ENCODE data around the gene RARS2. TPM values are rescaled to one million over a fixed set of nuclear protein-coding genes. Genes with fewer than 3 reads are reported as not detected.

RARS2 gene, protein sequence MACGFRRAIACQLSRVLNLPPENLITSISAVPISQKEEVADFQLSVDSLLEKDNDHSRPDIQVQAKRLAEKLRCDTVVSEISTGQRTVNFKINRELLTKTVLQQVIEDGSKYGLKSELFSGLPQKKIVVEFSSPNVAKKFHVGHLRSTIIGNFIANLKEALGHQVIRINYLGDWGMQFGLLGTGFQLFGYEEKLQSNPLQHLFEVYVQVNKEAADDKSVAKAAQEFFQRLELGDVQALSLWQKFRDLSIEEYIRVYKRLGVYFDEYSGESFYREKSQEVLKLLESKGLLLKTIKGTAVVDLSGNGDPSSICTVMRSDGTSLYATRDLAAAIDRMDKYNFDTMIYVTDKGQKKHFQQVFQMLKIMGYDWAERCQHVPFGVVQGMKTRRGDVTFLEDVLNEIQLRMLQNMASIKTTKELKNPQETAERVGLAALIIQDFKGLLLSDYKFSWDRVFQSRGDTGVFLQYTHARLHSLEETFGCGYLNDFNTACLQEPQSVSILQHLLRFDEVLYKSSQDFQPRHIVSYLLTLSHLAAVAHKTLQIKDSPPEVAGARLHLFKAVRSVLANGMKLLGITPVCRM
- polyA plus RNA-seq (2013, experiment 1 of 2), result 52.5 TPM
- polyA plus RNA-seq (2013, experiment 2 of 2), result 59.1 TPM

DNA sequence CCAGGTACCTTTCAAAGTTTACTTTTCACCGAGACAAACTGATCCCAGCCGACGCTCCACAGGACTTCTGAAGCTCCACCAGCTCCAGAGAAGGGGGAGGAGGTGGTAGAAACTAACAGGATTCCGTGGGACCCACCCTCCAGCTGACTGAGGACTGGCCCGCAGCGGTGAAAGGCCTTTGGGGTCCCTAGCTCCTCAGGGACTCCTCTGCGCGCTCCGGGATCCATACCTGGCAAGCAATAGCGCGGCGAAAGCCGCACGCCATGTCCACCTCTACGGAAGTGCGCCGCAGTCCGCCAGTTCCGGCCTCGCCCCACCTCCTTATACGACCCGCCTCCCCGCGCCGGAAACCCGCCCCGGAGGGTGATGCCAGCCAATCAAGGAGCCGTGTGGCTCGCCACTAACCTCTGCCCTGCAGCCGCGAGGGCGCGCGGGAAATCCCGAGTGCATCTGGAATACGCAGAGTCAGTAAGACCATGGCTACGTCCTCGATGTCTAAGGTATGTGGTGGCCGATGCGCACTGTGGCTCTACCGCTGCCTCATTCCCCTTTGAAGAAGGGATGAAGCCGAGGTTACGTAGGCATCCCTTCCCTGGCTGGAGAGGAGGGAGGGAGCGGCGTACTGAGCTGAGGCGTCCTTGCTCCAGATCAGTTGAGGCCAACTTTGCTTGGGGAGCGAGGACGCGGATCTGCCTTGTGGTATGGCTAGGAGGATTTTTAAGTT is at the start of gene RARS2, which contains the start of gene ORC3:
Gene RARS2, minus strand, starts transcription at position 295 of the 724 bp plus-strand sequence. Its CDS starts 30 bp downstream, at position 265.
Gene ORC3, plus strand, starts transcription at position 443 of the 724 bp plus-strand sequence. Its CDS starts 34 bp downstream, at position 477.
- Histone ChIP-seq H3K36me3 (ENCODE audit: control insufficient read depth, insufficient read depth, low read length) (peaks cover 52% of the 10 kb centered on the region), H3K4me3 (ENCODE audit: extremely low read depth, insufficient read depth, low read length, poor library complexity, severe bottlenecking) (peak within 1 kb of the TSS; percentile 86), H3K9me3 (ENCODE audit: control insufficient read depth, low read length) (no peaks in the 10 kb centered on the region), H3K27ac (ENCODE audit: low read depth, low read length, severe bottlenecking) (peak within 1 kb of the TSS; percentile 73), H3K4me1 (ENCODE audit: control insufficient read depth, insufficient read depth, low read length, poor library complexity, severe bottlenecking) (peaks cover 9% of the 10 kb centered on the region)
- 1% methylated on average over 33 to 39 of the region's 49 CpGs for WGBS, 2 experiments (ENCODE audit: insufficient coverage in 2 of 2)

GRCh38 chr6:87639373-87639772 is 49.6 kb upstream of the RARS2 start:
- 93 to 100% methylated on average over 3 of the region's 4 CpGs for WGBS, 2 experiments (ENCODE audit: insufficient coverage in 2 of 2)
- Histone ChIP-seq H3K4me1 (ENCODE audit: control insufficient read depth, insufficient read depth, low read length, poor library complexity, severe bottlenecking) (no peaks in the 10 kb centered on the region), H3K27ac (ENCODE audit: low read depth, low read length, severe bottlenecking) (no peak overlapping the region), H3K9me3 (ENCODE audit: control insufficient read depth, low read length) (no peaks in the 10 kb centered on the region), H3K36me3 (ENCODE audit: control insufficient read depth, insufficient read depth, low read length) (peaks cover 48% of the 10 kb centered on the region), H3K4me3 (ENCODE audit: extremely low read depth, insufficient read depth, low read length, poor library complexity, severe bottlenecking) (no peak overlapping the region)

- H3K27ac ChIP-seq (ENCODE audit: low read depth, low read length, severe bottlenecking), result no peak overlapping the region
- H3K4me3 ChIP-seq (ENCODE audit: extremely low read depth, insufficient read depth, low read length, poor library complexity, severe bottlenecking), result no peak overlapping the region
- no CpG with 5 or more reads among the region's 1 CpG for WGBS, 2 experiments (ENCODE audit: insufficient coverage in 2 of 2)
- no peaks in the 10 kb centered on the region for H3K9me3 ChIP-seq (ENCODE audit: control insufficient read depth, low read length)
- peaks cover 51% of the 10 kb centered on the region for H3K36me3 ChIP-seq (ENCODE audit: control insufficient read depth, insufficient read depth, low read length)
- no peaks in the 10 kb centered on the region for H3K4me1 ChIP-seq (ENCODE audit: control insufficient read depth, insufficient read depth, low read length, poor library complexity, severe bottlenecking)
These were observed 47.3 kb upstream of the RARS2 start for GRCh38 chr6:87637106-87637505.

DNA sequence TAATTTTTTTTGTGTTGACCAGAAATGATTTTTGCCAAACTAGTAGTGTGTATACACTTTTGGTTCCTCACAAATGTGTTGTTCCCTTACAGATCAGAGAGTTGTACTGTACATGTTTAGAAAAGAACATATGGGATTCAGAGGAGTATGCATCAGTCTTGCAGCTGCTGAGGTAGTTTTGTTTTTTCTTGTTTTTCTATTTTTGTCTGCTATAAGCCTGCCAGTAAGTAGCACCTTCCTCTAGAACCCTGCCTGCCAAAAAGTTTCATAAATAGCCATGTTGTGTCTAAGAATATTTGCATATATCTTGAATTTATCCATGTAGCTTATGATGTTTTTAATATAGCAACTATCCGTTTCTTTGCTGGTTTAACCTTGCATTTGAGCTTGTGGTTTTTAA is 46.5 kb upstream of the RARS2 start:
- Histone ChIP-seq H3K36me3 (ENCODE audit: control insufficient read depth, insufficient read depth, low read length) (peaks cover 53% of the 10 kb centered on the region), H3K4me3 (ENCODE audit: extremely low read depth, insufficient read depth, low read length, poor library complexity, severe bottlenecking) (no peak overlapping the region)
- no CpG with 5 or more reads among the region's 1 CpG for WGBS, 2 experiments (ENCODE audit: insufficient coverage in 2 of 2)

GRCh38 chr6:87633851-87634250 is 44.1 kb upstream of the RARS2 start:
- Histone ChIP-seq H3K9me3 (ENCODE audit: control insufficient read depth, low read length) (no peaks in the 10 kb centered on the region), H3K4me3 (ENCODE audit: extremely low read depth, insufficient read depth, low read length, poor library complexity, severe bottlenecking) (no peak overlapping the region), H3K36me3 (ENCODE audit: control insufficient read depth, insufficient read depth, low read length) (peaks cover 44% of the 10 kb centered on the region), H3K27ac (ENCODE audit: low read depth, low read length, severe bottlenecking) (no peak overlapping the region), H3K4me1 (ENCODE audit: control insufficient read depth, insufficient read depth, low read length, poor library complexity, severe bottlenecking) (no peaks in the 10 kb centered on the region)
- WGBS, 2 experiments (ENCODE audit: insufficient coverage in 2 of 2), result no CpG with 5 or more reads among the region's 3 CpGs

More for the DNA sequence above, 46.5 kb upstream of the RARS2 start:
- Histone ChIP-seq H3K4me1 (ENCODE audit: control insufficient read depth, insufficient read depth, low read length, poor library complexity, severe bottlenecking) (no peaks in the 10 kb centered on the region), H3K27ac (ENCODE audit: low read depth, low read length, severe bottlenecking) (no peak overlapping the region), H3K9me3 (ENCODE audit: control insufficient read depth, low read length) (no peaks in the 10 kb centered on the region)

DNA sequence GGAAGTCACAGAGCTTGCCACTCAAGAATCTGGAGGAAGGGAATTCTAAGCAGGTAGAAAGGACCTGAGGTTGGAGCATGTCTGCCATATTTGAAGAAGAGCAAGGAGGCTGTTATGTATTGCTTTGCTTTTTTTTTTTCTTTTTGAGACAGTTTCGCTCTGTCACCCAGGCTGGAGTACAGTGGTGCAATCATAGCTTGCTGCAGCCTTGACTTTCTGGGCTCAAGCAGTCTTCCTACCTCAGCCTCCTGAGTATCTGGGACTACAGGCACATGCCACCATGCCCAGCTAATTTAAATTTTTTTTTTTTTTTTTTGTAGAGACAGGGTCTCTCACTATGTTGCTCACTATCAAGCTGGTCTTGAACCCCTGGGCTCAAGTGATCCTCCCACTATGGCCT is 41.0 kb upstream of the RARS2 start:
- Histone ChIP-seq H3K4me1 (ENCODE audit: control insufficient read depth, insufficient read depth, low read length, poor library complexity, severe bottlenecking) (no peaks in the 10 kb centered on the region), H3K9me3 (ENCODE audit: control insufficient read depth, low read length) (no peaks in the 10 kb centered on the region), H3K4me3 (ENCODE audit: extremely low read depth, insufficient read depth, low read length, poor library complexity, severe bottlenecking) (no peak overlapping the region), H3K36me3 (ENCODE audit: control insufficient read depth, insufficient read depth, low read length) (peaks cover 31% of the 10 kb centered on the region), H3K27ac (ENCODE audit: low read depth, low read length, severe bottlenecking) (no peak overlapping the region)
- WGBS, 2 experiments (ENCODE audit: insufficient coverage in 2 of 2), result 100% methylated on average over 1 of the region's 1 CpG; no CpG with 5 or more reads in 1 of the 2 experiments

DNA sequence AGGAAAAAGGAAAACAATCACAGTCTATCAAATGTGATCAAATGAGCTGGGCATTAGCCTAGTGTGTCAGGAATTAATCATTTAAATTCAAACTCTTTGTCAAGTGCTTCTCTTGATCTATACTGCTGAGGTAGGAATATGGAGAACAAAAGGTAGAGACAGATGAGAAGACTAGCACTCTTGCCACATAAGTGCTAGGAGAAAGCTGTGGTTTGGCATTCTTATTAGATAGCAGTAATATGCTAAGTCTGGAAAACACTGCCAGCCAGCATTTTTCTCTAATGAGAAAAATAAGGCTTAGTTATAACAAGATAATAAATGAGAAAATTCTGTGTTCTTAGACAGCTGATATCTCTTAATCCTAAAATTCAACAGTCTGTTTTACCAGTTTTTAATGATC is 39.1 kb upstream of the RARS2 start:
- no peaks in the 10 kb centered on the region for H3K4me1 ChIP-seq (ENCODE audit: control insufficient read depth, insufficient read depth, low read length, poor library complexity, severe bottlenecking)
- peaks cover 36% of the 10 kb centered on the region for H3K36me3 ChIP-seq (ENCODE audit: control insufficient read depth, insufficient read depth, low read length)
- H3K4me3 ChIP-seq (ENCODE audit: extremely low read depth, insufficient read depth, low read length, poor library complexity, severe bottlenecking), result no peak overlapping the region
- no peak overlapping the region for H3K27ac ChIP-seq (ENCODE audit: low read depth, low read length, severe bottlenecking)
- no peaks in the 10 kb centered on the region for H3K9me3 ChIP-seq (ENCODE audit: control insufficient read depth, low read length)

DNA sequence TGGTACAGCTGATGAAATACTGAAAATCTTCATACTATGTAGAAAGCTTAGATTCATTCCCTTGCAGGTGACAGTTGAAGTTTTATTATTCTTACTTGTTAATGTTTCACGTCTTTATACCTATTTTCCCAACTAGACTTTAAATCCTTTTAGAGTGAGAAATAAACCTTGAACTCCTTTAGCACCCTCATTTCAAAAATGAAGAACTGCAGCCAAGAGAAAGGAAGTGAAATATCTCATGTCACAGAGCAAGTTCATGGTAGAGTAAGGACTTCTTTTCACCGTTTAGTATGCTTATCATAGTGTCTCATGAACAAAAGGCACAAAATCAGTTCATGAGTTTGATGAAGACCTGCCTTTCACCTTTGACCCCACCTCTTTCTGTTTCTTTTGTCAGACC is 38.6 kb upstream of the RARS2 start:
- no peaks in the 10 kb centered on the region for H3K9me3 ChIP-seq (ENCODE audit: control insufficient read depth, low read length)
- no peaks in the 10 kb centered on the region for H3K4me1 ChIP-seq (ENCODE audit: control insufficient read depth, insufficient read depth, low read length, poor library complexity, severe bottlenecking)
- H3K27ac ChIP-seq (ENCODE audit: low read depth, low read length, severe bottlenecking), result no peak overlapping the region
- H3K36me3 ChIP-seq (ENCODE audit: control insufficient read depth, insufficient read depth, low read length), result peaks cover 39% of the 10 kb centered on the region
- WGBS, 2 experiments (ENCODE audit: insufficient coverage in 2 of 2), result 100% methylated on average over 1 of the region's 2 CpGs; no CpG with 5 or more reads in 1 of the 2 experiments
- H3K4me3 ChIP-seq (ENCODE audit: extremely low read depth, insufficient read depth, low read length, poor library complexity, severe bottlenecking), result no peak overlapping the region

- no peaks in the 10 kb centered on the region for H3K9me3 ChIP-seq (ENCODE audit: control insufficient read depth, low read length)
- WGBS, 2 experiments (ENCODE audit: insufficient coverage in 2 of 2), result 88 to 94% methylated on average over 2 of the region's 3 CpGs
- H3K4me3 ChIP-seq (ENCODE audit: extremely low read depth, insufficient read depth, low read length, poor library complexity, severe bottlenecking), result no peak overlapping the region
- H3K27ac ChIP-seq (ENCODE audit: low read depth, low read length, severe bottlenecking), result no peak overlapping the region
- peaks cover 3% of the 10 kb centered on the region for H3K4me1 ChIP-seq (ENCODE audit: control insufficient read depth, insufficient read depth, low read length, poor library complexity, severe bottlenecking)
- peaks cover 20% of the 10 kb centered on the region for H3K36me3 ChIP-seq (ENCODE audit: control insufficient read depth, insufficient read depth, low read length)
These were observed 33.5 kb upstream of the RARS2 start for GRCh38 chr6:87623248-87623647.

DNA sequence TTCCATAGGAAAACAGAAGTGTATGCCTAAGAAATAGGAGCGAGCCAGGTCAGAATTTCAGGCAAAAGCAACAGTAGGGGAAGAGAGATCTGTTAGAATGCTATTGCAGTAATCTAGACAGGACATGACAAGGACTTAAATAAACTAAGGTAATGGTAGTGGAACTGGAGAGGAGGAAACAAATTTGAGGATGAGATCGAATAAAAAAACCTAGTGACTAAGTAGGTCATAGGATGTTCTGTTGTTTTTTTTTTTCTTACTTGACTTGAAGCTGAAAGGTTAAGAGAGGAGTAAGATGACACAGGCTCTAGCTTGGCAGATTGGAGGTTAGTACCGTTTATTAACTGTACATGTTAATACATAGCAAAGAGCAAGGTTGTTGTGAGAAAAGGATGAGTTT is 28.7 kb upstream of the RARS2 start:
- WGBS, 2 experiments (ENCODE audit: insufficient coverage in 2 of 2), result 92 to 97% methylated on average over 2 of the region's 3 CpGs
- Histone ChIP-seq H3K27ac (ENCODE audit: low read depth, low read length, severe bottlenecking) (no peak overlapping the region), H3K9me3 (ENCODE audit: control insufficient read depth, low read length) (no peaks in the 10 kb centered on the region), H3K36me3 (ENCODE audit: control insufficient read depth, insufficient read depth, low read length) (peaks cover 22% of the 10 kb centered on the region), H3K4me3 (ENCODE audit: extremely low read depth, insufficient read depth, low read length, poor library complexity, severe bottlenecking) (no peak overlapping the region), H3K4me1 (ENCODE audit: control insufficient read depth, insufficient read depth, low read length, poor library complexity, severe bottlenecking) (peaks cover 3% of the 10 kb centered on the region)
